GM21737 (cell line): ENCODE results near the gene WDR76.
A peak's percentile ranks its signal among the peaks of the same experiment; 100 is the strongest.
"Not testable (repeated sequence)": the region's sequence is repeated elsewhere in the genome, so short reads cannot be mapped to it uniquely, and the experiment has no call there.

ENCODE experiments used
- ATAC-seq: cut with Tn5 transposase; IDR thresholded peaks from one replicate; pipeline ENCODE4 v1.9.1; 2021; ENCODE audit warnings: mild to moderate bottlenecking, moderate library complexity; ENCODE audit not compliant: unreplicated experiment

WDR76 gene

DNA sequence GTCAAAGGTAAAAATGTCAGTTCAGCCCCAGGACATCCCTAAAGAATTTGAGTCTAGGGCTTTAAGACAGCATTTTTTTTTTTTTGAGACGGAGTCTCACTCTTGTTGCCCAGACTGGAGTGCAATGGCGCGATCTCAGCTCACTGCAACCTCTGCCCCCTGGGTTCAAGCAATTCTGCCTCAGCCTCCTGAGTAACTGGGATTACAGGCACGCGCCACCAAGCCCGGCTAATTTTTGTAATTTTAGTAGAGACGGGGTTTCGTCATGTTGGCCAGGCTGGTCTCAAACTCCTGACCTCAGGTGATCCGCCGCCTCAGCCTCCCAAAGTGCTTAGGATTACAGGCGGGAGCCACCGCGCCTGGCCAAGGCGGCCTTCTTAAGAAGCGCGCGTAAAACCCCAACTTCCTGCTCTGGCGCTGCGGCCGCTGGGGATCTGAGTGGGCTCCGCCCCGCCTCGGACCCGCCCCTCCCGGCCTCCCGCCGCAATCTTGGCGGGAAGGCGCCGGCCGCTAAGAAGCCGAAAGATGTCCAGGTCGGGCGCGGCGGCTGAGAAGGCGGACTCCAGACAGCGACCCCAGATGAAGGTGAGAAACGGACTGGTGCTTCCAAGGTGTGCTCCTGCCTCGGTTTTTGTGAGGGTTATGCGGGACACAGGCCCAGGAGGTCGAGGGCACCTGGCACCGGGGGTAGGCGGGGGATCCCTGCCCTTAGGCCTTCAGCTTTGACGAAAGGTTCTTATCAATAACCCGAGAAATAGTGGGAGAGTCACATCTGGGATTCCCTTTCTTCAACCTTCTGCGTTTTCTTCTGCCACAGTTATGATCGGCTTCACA is at the start of gene WDR76:
TSS of gene WDR76 (plus strand) at position 495 of the 834 bp plus-strand sequence. CDS start at position 526, 31 bp downstream.
- peak; percentile 71 for ATAC-seq

DNA sequence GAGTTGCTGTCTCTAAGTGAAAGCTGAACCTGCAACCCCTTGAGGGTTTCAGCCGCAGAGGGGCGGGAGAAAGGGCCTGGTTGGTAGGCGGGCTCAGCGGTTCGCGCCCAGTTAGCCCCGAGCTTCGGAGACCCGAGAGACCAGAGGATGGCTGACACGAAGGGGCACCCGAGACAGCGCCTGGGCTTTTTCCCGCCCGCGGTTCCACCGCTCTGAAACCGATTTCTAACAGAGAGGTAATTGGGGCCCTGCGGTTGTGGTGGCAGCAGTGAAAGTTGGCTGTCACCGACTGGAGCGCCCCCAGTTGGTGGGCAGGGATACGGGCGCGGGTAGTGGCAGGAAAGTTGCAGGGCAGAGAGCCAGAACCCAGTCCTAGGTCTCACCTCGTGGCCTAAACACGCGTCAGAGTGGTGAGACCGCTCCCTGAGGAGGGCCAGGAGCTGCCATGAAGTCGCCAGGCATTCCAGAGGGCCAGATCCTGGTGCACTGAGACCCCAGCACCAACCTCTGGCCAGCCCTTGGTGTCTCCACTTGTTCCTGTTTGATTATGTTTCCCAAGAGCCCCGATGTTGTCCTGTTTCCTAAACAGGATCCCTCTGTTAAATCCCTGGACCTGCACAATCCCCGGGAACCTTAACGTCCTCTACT is 49.4 kb upstream of the WDR76 start:
- peak; percentile 55 for ATAC-seq

DNA sequence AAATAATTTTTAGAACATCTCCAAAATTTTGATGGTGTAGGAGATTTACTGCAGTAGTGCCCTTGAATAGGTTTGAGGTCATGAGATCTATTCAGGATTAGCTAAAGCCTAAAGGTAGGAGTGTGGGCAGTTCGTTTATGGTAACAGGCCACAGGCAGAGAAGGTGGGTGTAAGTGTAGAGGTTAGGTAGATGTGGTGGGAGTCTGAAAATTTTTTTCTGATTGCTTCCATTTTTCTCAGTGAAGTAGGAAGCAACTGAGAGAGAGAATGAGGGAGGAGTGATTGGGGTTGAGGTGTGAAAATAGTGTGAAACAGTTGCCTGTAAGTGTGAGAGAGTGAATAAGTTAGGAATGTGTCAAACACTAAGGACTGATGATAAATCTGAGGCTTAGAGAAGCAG is 47.8 kb upstream of the WDR76 start:
- ATAC-seq, result no peak

DNA sequence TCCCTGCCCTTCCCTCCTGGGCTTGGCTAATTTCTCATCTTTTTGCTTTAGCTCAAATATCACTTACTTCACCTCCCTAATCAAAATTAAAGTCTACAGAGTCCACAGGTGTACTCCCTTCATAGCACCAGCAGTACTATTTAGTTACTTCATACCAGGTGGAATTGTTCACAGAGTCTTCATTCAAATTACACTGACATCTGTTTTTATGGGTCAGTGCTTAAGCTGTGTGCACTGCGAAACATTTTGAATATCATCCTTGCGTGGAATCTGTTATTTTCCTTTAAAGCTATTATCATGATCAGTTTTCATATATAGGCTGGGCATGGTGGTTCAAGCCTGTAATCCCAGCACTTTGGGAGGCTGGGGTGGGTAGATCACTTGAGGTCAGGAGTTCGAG is 37.4 kb upstream of the WDR76 start:
- no peak for ATAC-seq

DNA sequence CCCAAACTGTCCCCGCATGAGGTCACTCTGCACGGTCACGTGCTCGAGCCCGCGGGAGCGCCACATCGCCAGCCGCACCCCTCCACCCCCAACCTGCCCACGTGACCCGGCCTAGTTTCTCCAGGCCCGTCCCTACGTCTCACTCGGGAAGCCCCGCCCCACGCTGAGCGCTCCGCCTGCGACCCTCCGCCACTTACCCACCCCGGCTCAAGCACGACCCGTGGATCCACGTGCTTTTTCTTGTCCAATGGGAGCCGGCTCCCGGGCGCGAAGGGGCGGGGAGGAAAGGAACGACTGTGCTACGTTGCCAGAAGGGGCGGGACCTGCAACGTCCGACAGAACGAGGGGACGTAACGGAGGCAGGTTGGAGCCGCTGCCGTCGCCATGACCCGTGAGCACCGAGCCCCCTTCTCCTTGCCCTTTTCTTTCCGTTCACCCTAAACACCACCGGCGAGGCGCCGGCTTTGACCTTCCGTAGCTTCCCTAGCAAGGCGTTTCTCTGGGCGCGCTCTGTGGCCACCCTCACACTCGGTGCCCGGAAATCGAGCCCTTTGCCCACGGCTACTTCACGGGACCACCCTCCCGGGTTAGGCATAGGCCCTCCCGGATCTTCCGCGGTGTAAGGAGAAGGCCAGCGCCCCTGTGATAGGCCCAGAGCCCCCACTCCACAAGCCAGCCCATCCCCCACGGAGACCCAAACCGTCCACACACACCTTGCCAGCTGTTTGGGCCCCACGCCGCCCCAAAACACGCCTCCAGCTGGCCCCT is 34.6 kb upstream of the WDR76 start, which contains the start of gene SERF2:
TSS of gene SERF2 (plus strand) at position 328 of the 768 bp plus-strand sequence. CDS start at position 385, 57 bp downstream.
- ATAC-seq, result peak; percentile 89

DNA sequence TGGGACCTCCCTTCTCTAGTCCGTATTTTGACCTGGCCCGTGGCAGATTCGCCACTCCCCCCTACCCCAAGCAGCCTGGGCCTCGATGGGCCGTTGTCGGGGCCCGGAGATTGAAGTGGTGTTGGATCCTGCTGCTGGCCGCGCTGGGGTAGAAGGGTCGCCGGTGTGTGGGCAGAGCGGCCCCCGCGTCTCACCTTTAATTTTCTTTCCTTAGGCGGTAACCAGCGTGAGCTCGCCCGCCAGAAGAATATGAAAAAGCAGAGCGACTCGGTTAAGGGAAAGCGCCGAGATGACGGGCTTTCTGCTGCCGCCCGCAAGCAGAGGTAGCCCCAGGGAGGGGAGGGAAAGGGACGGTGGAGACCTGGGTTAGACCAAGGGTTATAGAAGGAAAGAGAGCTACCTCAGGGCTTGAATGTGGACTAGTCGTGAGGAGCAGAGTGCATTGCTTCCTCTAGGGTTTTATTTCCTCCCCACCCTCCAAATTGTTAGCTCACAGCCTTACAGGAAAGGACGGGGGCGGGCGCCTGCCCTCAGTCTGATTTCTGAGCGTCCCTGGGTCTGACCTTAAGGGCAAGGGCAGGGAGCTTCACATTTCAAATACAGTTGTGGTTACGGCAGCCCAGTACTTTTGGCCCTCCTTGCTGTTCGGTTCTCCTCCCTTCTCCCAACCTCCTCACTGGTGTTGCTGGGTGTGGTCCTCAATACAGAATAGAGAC is 33.9 kb upstream of the WDR76 start:
- ATAC-seq, result no peak

DNA sequence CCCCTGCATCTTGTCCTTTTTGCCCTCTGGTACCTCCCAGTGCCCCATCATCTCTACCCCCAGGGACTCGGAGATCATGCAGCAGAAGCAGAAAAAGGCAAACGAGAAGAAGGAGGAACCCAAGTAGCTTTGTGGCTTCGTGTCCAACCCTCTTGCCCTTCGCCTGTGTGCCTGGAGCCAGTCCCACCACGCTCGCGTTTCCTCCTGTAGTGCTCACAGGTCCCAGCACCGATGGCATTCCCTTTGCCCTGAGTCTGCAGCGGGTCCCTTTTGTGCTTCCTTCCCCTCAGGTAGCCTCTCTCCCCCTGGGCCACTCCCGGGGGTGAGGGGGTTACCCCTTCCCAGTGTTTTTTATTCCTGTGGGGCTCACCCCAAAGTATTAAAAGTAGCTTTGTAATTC is 33.2 kb upstream of the WDR76 start:
- ATAC-seq, result no peak

DNA sequence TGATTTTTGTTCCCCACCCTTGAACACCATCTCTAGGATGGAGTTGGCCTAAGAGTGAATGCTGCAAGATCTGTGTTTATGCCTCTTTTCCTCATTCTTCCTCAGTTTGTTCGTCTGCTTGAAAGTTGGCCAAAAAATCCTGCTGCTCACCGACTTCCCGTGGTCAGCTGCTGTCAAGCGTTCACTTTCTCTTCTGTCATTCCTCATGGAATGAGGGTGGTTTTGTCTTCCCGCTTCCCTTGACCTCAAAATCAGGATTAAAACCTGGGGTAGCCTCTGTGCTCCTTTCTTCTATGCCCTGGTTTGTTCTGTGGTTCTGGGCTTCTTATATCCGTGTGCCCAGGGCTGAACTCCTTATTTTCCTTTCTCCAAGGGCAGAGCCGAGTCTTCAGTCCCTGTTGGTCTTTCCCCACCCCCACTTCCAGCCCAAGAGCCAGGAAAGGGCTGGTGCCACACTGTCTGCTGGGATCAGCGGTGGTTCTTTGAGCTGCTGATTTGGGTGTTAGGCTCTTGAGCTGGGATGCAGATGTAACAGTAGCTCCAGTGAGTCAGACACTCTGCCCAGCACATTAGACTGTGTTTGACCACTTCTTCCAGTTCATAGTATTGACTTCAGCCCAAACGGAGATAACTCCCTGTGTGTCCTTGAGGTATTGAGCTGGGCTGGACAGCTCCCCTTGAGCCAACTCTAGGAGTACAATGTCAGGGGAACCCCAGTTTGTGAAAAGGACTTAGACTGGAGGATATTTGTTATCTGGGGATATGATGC is 32.3 kb upstream of the WDR76 start:
- no peak for ATAC-seq

DNA sequence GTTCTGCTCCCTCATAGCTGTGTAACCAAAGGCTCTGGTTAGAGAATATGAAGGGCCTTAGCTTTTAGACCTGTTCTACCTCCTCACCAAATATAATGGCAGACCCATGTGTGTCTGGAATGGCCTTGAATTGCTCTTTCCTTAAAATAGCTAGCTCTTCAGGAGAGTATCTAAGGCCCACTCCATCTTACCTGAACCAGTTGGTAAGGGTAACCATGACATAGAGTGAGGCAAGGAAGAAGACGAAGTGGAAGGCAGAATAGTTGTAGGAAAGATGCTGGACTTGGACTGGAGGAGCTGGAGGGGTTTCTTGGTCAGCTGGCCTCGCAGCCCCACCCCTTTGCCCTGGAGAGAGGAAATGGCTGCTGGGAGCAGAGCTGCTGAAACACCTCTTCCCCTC is 31.6 kb upstream of the WDR76 start:
- no peak for ATAC-seq

DNA sequence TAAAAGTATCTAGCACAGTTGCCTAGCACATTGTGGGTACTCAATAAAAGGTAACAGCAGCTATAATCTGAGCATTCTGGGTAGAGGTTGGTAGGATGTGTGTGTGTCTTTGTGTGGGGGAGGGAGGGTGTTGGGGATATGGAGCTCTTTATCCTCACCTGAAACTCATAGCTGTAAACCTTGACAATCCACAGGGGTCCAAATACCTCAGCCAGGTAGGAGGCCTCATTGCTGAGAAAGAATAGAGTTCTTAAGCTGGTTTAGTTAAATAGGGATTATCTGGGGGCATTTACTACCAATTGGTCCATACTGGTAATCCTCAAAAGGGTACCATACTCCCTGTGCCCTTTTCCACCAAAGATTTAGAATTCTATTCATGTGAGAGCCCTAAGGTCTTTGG is 30.8 kb upstream of the WDR76 start:
- no peak for ATAC-seq

DNA sequence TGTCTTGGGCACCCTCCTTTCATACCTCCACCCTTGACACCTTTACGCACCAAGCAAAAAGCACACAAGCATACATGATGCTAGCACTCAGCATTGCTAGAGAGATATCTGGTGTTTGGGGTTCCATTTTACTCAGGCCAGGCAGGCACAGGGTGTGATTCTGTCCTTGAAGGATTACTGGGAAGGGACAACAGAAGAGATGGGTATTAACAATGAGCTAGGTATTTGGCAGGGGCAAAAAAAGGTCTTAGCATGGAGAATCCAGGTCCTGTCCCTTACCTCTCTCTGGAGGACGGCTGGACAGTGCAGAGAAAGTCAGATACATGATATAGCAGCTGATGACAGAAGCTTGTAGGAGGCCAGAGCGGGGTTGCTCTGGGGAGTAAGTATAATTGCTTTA is 30.2 kb upstream of the WDR76 start:
- no peak for ATAC-seq

DNA sequence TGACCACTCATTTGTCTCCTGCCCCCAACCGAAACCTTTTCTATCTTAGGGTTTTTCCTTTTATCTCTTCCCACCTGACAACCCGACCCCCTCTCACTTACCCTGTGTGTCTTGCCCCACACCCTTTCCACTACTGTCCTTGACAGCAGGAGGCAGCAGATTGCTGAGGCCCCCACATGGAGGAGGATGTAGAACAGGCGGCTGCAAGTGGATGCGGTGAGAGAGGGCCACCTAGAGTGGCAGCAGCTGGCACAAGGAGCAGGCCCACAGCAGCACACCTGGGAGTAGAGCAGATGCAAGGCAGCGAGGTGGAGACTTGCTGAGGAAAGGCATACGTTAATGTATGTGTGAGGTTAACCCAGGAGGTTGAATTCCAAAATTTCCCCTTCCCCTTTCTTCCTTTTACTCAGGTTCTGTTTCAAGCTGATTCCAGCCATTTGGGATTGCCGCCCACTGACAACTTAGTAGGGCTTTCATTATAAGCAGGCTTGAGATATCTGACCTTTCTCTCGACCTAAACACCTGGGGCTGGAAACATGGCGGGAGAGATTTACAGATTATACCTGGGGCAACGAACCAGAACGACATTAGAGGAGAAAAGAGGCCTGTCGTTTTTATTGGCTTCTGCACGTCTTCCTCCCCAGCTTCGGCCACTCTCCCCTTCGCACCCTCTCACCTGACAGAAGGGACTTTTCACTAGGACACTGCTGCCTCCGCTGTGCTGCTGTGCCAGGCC is 27.4 kb upstream of the WDR76 start:
- ATAC-seq, result no peak

DNA sequence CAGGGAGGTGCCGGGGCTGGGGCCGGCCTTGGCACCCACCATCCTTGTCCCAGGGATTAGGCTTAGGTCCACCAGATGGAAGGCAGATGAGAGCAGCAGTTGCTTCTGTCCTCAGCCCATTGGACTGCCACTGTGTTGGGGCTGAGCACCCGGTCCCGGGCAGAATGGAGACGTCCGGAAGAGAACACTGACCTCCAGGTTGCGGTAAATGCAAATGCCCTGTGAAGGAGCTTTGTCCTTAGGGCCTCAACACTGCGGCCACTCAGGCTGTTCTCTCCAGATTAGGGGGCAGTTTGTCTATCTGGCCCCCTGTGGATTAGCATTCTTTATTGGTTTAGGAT is 26.9 kb upstream of the WDR76 start, which contains the start of gene SERINC4:
TSS of gene SERINC4 (minus strand) at position 276 of the 341 bp plus-strand sequence. CDS start at position 42, 234 bp downstream.
- ATAC-seq, result no peak

DNA sequence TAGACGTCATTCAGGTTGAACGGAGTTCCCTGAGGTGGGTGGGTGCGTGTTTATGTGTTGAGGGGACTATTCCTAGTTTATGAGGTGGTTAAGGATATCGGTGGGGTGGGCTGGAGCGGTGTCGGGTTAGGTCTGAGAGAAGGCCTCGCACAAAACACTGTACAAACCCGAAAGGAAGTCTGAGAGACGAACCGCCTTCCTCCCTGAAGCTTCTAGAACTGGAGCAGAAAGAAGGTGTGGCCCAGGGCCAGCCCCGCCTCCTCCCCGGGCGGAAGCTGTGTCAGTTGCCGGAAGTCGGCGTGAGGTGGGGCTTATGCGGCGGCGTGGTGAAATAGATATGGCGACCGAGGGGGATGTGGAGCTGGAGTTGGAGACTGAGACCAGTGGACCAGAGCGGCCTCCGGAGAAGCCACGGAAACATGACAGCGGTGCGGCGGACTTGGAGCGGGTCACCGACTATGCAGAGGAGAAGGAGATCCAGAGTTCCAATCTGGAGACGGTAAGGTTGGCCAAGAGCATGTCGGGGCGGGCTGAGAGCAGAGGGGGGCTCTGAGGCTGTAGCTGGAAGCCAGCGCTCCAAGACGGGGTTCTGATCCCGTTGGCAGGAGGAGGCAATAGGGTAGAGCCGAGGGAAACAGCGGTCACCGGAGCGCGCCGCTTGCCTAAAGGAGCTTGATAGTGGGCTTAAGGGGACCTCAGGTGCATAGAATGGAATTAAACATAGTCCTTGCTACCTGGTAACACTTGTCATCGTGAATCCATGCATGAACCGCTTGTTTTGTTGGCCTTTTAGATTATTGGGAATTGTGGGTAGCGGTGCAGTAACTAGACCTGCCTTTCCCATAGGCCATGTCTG is 26.3 kb upstream of the WDR76 start, which contains the start of gene HYPK:
TSS of gene HYPK (plus strand) at position 314 of the 856 bp plus-strand sequence. CDS start at position 338, 24 bp downstream.
- peak; percentile 76 for ATAC-seq

DNA sequence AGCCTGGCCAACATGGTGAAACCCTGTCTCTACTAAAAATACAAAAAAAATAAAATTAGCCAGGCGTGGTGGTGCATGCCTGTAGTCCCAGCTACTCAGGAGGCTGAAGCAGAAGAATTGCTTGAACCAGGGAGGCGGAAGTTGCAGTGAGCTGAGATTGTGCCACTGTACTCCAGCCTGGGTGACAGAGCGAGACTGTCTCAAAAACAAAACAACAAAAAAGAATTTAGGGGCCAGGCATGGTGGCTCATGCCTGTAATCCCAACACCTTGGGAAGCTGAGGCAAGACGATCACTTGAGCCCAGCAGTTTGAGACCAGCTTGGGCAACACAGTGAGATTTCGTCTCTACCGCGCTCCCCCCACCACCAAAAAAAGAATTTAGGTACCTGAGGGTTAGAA is 24.1 kb upstream of the WDR76 start:
- ATAC-seq, result not testable (repeated sequence)

DNA sequence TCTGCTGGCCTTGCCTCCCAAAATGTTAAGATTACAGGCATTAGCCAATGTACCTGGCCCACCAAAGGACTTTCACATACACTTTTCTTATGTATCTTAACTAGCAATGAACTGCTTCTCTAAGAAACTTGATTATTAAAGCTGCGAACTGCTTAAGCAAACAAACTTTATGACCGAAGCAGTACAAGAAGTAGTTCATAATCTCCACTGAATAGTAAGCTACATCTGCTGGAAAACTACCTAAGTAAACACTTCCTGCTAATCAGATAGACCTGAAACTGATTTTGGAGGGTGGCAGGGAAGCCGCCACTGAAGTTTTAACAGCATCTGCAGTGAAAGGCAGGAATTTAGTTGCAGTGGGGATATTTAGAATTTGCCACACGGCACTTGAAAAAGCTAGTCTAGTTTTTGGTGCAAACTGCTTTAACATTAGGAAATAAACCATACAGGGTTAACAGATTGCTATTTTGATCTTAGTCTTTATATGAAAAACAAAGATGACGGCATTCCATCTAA is 18.3 kb upstream of the WDR76 start:
- no peak for ATAC-seq

DNA sequence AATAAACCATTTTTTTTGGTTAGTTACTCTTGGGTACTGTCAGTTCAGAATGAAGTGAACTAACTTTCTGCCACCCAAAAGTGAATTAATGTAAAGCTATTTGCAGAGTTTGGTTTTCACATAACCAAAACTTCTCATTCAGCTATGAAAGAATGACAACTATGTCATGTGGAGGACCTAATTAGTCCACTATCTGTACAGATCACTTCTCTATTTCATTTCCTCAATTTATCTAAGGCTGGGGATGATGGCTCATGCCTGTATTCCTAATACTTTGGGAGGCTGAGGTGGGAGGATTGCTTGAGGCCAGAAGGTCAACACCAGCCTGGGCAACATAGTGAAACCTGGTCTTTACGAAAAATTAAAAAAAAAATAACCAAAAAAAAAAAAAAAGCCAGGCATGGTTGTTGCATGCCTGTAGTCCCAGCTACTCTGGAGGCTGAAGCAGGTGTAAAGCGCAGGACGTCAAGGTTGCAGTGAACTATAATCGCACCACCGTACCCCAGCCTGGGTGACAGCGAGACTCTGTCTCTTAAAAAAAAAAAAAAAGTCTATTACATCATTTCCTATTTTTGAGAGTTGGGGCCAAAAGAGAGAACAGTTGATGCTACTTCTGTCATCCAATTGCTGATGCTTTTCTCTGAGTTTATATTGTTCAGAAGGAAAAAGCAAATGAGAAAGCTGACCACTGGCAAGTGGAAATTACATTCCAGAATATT is 17.7 kb upstream of the WDR76 start:
- ATAC-seq, result peak; percentile 49
